ENCODE data around the gene ERAS.

- TF ChIP-seq CTCF (IDR thresholded peaks at IDR 0.05) (no peak), EP300 (IDR thresholded peaks at IDR 0.05) (no peak)
Measured at GRCh38 chrX:48813644-48814043, 12.7 kb upstream of the ERAS start.
